HG03460 (cell line): ENCODE measurements around the gene ZBTB20.

ENCODE experiments used
- ATAC-seq: cut with Tn5 transposase; IDR thresholded peaks from one replicate; pipeline ENCODE4 v1.9.1; 2021; ENCODE audit not compliant: unreplicated experiment

Gene ZBTB20

GRCh38 chr3:114453361-114453780 is 693.7 kb downstream of the ZBTB20 start:
- no peak for ATAC-seq

GRCh38 chr3:114452937-114453336 is 694.2 kb downstream of the ZBTB20 start:
- ATAC-seq: no peak

GRCh38 chr3:114452256-114452655 is 694.8 kb downstream of the ZBTB20 start:
- ATAC-seq: no peak

- ATAC-seq: no peak
These were observed 695.5 kb downstream of the ZBTB20 start for GRCh38 chr3:114451561-114452018.

GRCh38 chr3:114451051-114451451 is 696.0 kb downstream of the ZBTB20 start:
- ATAC-seq: no peak

- no peak for ATAC-seq
These were observed 697.0 kb downstream of the ZBTB20 start for GRCh38 chr3:114450008-114450596.

- ATAC-seq: no peak
These were observed 697.6 kb downstream of the ZBTB20 start for GRCh38 chr3:114449271-114450007.

GRCh38 chr3:114447950-114448479 is 699.1 kb downstream of the ZBTB20 start:
- ATAC-seq: no peak

- no peak for ATAC-seq
These were observed 699.5 kb downstream of the ZBTB20 start for GRCh38 chr3:114447545-114447944.

GRCh38 chr3:114446600-114446999 is 700.5 kb downstream of the ZBTB20 start:
- no peak for ATAC-seq

GRCh38 chr3:114445233-114445632 is 701.9 kb downstream of the ZBTB20 start:
- ATAC-seq: no peak

- ATAC-seq: no peak
These were observed 702.9 kb downstream of the ZBTB20 start for GRCh38 chr3:114444216-114444615.

- ATAC-seq: no peak
These were observed 704.8 kb downstream of the ZBTB20 start for GRCh38 chr3:114442246-114442645.

- no peak for ATAC-seq
These were observed 705.7 kb downstream of the ZBTB20 start for GRCh38 chr3:114441386-114441785.

GRCh38 chr3:114440700-114441099 is 706.4 kb downstream of the ZBTB20 start:
- no peak for ATAC-seq

- no peak for ATAC-seq
These were observed 707.8 kb downstream of the ZBTB20 start for GRCh38 chr3:114439284-114439683.

- no peak for ATAC-seq
These were observed 709.2 kb downstream of the ZBTB20 start for GRCh38 chr3:114437897-114438296.

- ATAC-seq: no peak
These were observed 710.9 kb downstream of the ZBTB20 start for GRCh38 chr3:114436182-114436581.

GRCh38 chr3:114435386-114436115 is 711.5 kb downstream of the ZBTB20 start:
- no peak for ATAC-seq

- ATAC-seq: no peak
These were observed 714.8 kb downstream of the ZBTB20 start for GRCh38 chr3:114432310-114432709.

GRCh38 chr3:114428044-114428595 is 719.0 kb downstream of the ZBTB20 start:
- no peak for ATAC-seq
